Lower leg skin (tissue), 3 donors: ENCODE measurements around the gene DDX46.

Experiments
- CTCF ChIP-seq, 3 donors: fragments of 450-650 bp; IDR thresholded peaks; one replicate each; pipeline ENCODE4 v1.5.1; 2016; ENCODE audit warnings: antibody characterized with exemption in 3 of 3, mild to moderate bottlenecking in 3 of 3, moderate library complexity in 2 of 3
- POLR2A ChIP-seq, 2 donors: fragments of 450-650 bp; IDR thresholded peaks; one replicate each; pipeline ENCODE4 v1.6.1; 2016 to 2017; ENCODE audit warnings: antibody characterized with exemption in 2 of 2, mild to moderate bottlenecking in 1 of 2, moderate library complexity in 1 of 2

- TF ChIP-seq CTCF (IDR thresholded peaks at IDR 0.05) (no peak), POLR2A (IDR thresholded peaks at IDR 0.05) (no peak)
These were observed 44.5 kb upstream of the DDX46 start for GRCh38 chr5:134714120-134714519.
